HFF-Myc (cell line): ENCODE data around the gene IQCB1.

ENCODE experiments used
- DNase-seq: peaks from one replicate; pipeline ENCODE4 v3.0.0-alpha.2; 2011; ENCODE audit warnings: low read depth; ENCODE audit errors: extremely low read depth
- H3K4me3 ChIP-seq: replicated peaks from 2 replicates; pipeline ENCODE4 v1.5.1; 2011; ENCODE audit warnings: low read depth, mild to moderate bottlenecking, control low read depth, low read length
- TF ChIP-seq, protein P1 (sequence below): IDR thresholded peaks from 2 replicates; pipeline ENCODE4 v1.5.1; 2012; ENCODE audit warnings: mild to moderate bottlenecking, low read depth, low read length, control low read depth; ENCODE audit errors: missing control alignments

IQCB1 gene

DNA sequence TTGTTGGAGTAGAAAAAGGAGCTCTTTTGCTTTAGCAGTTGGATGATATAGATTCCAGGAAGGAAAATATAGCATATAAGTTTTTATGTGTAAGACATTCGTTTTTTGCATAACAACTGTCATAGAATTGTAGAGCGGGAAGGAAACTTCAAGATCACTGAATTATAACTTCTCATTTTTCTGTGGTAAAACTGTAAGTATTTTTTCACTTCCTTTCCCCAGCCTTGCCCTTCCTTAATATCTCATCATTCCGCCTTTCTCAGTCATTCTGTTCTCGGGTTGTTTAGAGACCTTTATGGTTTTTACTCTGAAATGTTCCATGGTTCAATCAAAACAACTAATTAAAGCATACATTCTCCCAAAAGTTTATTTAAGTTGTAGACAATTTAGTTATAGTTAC is 1.2 kb upstream of the IQCB1 start:
- no peak for DNase-seq

DNA sequence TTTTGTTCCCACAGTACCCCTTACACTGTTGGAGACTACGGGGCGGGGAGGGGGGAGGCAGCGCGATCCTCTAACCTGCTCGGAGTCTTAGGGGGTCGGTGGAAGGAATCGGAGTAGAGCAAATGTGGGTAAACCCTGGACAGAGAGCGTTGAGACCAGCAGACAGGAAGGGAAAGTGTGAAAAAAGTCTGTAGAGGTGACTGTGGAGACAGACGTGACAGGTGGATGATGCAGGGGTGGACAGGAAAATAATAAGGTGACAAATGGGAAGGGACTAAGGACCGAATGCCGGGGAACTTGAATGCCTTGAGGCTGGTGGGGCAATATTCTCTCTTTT is 573 bp upstream of the IQCB1 start:
- peak overlapping the region; percentile 84 for H3K4me3 ChIP-seq
- TF ChIP-seq, protein P1, sequence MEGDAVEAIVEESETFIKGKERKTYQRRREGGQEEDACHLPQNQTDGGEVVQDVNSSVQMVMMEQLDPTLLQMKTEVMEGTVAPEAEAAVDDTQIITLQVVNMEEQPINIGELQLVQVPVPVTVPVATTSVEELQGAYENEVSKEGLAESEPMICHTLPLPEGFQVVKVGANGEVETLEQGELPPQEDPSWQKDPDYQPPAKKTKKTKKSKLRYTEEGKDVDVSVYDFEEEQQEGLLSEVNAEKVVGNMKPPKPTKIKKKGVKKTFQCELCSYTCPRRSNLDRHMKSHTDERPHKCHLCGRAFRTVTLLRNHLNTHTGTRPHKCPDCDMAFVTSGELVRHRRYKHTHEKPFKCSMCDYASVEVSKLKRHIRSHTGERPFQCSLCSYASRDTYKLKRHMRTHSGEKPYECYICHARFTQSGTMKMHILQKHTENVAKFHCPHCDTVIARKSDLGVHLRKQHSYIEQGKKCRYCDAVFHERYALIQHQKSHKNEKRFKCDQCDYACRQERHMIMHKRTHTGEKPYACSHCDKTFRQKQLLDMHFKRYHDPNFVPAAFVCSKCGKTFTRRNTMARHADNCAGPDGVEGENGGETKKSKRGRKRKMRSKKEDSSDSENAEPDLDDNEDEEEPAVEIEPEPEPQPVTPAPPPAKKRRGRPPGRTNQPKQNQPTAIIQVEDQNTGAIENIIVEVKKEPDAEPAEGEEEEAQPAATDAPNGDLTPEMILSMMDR, result no peak
- no peak for DNase-seq

More for the DNA sequence above, 1.2 kb upstream of the IQCB1 start:
- H3K4me3 ChIP-seq, result no peak overlapping the region
- TF ChIP-seq, protein P1, result no peak

DNA sequence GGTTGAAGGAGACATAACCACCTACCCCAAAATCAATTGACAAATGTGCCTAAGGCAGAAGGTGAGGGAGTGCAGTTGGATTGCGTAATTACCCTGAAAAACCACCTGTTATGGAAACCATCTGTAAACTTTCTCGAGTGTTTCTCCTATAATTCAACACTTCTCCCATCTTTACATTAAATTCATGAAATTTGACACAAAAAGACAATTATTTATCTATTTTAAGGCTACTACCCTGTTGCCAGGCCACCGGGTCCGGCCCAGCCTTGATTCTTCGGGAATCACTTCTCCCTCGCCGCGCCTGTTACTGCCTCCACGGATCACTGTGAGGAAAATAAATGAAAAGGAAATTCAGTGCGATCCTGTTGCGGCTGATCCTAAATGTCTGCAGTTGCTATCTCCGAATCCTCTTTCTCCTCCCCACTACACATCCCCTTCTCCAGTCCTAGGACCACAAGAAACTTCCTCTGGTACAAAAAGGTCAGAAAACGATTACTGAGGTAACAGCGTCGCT is 646 bp downstream of the IQCB1 start:
- DNase-seq, result no peak
- TF ChIP-seq, protein P1, result no peak
- peak overlapping the region; percentile 84 for H3K4me3 ChIP-seq

DNA sequence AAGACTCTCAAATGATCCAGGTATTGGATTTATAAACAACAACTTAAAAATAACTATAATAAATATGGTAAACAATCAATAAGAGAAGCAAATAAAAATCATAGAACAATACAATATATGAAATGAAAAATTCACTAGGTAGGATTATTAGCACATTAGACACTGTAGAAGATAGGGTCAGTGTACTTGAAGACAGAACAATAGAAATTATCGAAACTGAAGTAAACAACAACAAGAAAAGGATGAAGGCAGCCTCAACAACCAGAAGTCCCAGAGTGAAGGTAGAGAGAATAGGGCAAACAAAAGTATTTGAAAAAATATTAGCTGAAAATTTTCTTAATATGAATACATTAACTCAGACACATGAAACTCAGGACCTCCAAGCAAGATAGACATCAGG is 11.9 kb downstream of the IQCB1 start:
- no peak for DNase-seq
- no peak overlapping the region for H3K4me3 ChIP-seq

DNA sequence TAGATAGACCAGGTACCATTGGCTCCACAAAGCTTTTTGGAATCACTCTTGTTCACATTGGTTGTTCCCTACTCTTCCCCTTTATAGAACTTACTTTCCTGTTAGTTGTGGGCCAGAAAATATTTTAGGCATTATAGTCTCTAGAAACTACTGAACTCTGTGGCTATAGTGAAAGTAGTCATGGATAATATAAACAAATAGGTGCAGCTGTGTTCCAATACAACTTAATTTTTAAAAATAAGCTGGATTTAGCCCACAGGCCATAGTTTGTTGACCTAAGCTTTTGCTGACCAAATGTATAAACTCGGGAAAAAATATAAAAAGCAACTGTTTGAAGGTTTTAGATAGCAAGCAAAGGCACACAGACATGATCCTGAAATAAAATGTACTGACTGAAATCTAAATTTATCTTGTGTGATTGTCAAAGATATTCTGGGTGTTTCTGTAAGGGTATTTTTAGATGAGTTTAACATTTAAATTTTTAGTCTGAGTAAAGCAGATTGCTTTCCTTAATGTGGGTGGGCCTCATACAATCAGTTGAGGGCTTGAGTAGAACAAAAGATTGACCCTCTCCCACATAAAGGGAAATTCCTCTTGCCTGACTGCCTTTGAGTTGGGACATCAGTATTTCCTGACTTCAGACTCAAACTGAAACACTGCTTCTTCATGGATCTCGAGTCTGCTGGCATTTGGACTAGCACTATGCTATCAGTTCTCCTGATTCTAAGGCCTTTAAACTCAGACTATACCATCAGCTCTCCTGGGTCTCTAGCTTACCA is 13.2 kb downstream of the IQCB1 start:
- DNase-seq, result no peak
- TF ChIP-seq, protein P1, result no peak
- no peak overlapping the region for H3K4me3 ChIP-seq

More for the DNA sequence above, 11.9 kb downstream of the IQCB1 start:
- TF ChIP-seq, protein P1, result no peak

DNA sequence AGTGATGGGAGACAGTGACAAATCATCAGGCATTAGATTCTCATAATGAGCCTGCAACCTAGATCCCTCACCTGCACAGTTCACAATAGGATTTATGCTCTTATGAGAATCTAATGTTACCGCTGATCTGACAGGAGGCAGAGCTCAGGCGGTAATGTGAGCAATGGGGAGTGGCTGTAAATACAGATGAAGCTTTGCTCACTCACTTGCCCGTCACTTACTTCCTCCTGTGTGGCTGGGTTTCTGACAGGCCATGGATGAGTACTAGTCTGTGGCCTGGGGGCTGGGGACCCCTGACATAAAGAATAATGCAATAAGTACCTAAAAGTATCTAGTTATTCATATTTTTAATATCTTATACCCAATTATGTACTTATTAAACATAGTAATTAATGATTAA is 15.6 kb downstream of the IQCB1 start:
- no peak for DNase-seq
- H3K4me3 ChIP-seq, result no peak overlapping the region
- TF ChIP-seq, protein P1, result no peak
